Spleen (tissue), 11 donors: ENCODE results near the gene SLC8A1. TPM values are rescaled to one million over a fixed set of nuclear protein-coding genes. Genes with fewer than 3 reads are reported as not detected.
A peak's percentile ranks its signal among the peaks of the same experiment; 100 is the strongest.

Source experiments
- DNase-seq: peaks from one replicate; pipeline ENCODE4 v3.0.0-alpha.2; 2020
- H3K27ac ChIP-seq, 8 donors: fragments of 200-600 bp; sonication (generic) in 7 of 8; 1 replicate in 4 of 8; 2 replicates in 4 of 8; pipeline versions ENCODE4 v1.5.0 to v1.8.0; 2016 to 2021; ENCODE audit warnings: inconsistent platforms in 4 of 8, mild to moderate bottlenecking in 4 of 8, moderate library complexity in 1 of 8
- H3K27me3 ChIP-seq, 7 donors: fragments of 200-600 bp; sonication (generic) in 6 of 7; replicated peaks in 1 of 7; 1 replicate in 4 of 7; 2 replicates in 3 of 7; pipeline versions ENCODE4 v1.5.0 to v1.8.0; 2016 to 2021; ENCODE audit warnings: inconsistent platforms in 3 of 7, mild to moderate bottlenecking in 1 of 7
- H3K36me3 ChIP-seq, 6 donors: fragments of 200-600 bp; sonication (generic) in 5 of 6; 1 replicate in 4 of 6; 2 replicates in 2 of 6; pipeline versions ENCODE4 v1.5.0 to v1.8.0; 2016 to 2021; ENCODE audit warnings: inconsistent platforms in 2 of 6
- H3K4me1 ChIP-seq, 6 donors: fragments of 200-600 bp; sonication (generic) in 5 of 6; 1 replicate in 3 of 6; 2 replicates in 3 of 6; pipeline versions ENCODE4 v1.5.0 to v1.8.0; 2016 to 2021; ENCODE audit warnings: inconsistent platforms in 3 of 6
- H3K4me3 ChIP-seq, 8 donors: fragments of 200-600 bp; sonication (generic) in 7 of 8; 1 replicate in 4 of 8; 2 replicates in 4 of 8; pipeline versions ENCODE4 v1.5.0 to v1.8.0; 2016 to 2021; ENCODE audit warnings: inconsistent platforms in 4 of 8, mild to moderate bottlenecking in 4 of 8, moderate library complexity in 2 of 8
- H3K9me3 ChIP-seq, 8 donors: fragments of 200-600 bp; sonication (generic) in 7 of 8; 1 replicate in 4 of 8; 2 replicates in 4 of 8; pipeline versions ENCODE4 v1.5.0 to v1.8.0; 2016 to 2021; ENCODE audit warnings: inconsistent platforms in 4 of 8
- POLR2A ChIP-seq, 3 donors: fragments of 450-650 bp; IDR thresholded peaks; one replicate each; pipeline ENCODE4 v1.5.1; 2017; ENCODE audit warnings: antibody characterized with exemption in 3 of 3, mild to moderate bottlenecking in 1 of 3
- POLR2AphosphoS5 ChIP-seq, 3 donors: sonication (generic); formaldehyde crosslinking; IDR thresholded peaks; one replicate each; pipeline ENCODE4 v1.5.1; 2017; ENCODE audit warnings: antibody characterized with exemption in 3 of 3
- WGBS, 5 donors: extraction: QIAGEN DNeasy Blood & Tissue Kit in 3 of 5; methylation state at CpG; one replicate each; pipeline versions ENCODE4 v1.1.5 to v1.1.7; 2013 to 2018; 5-methylcytosine and 5-hydroxymethylcytosine counted together
- intact Hi-C: fragments of 100-400 bp; cut with DNase I; formaldehyde crosslinking; loops from one replicate; pipeline ENCODE4 v1.15.0; 2023; ENCODE audit warnings: low total_unique reads
- polyA plus RNA-seq, 3 donors: library from polyadenylated mRNA; stranded (reverse); fragments of 200-250 nt; gene quantifications; one replicate each; pipeline ENCODE4 v1.2.1, GENCODE V29; 2013
- total RNA-seq, 7 donors: library from RNA; depleted of rRNA in 3 of 7; stranded (reverse); fragments of >200 nt in 3 of 7; fragmentation: NEBNext Ultra II Directional in 4 of 7; extraction: Animal tissue kit (Norgen Biotek cat#: 25700) in 4 of 7; gene quantifications; one replicate each; pipeline versions ENCODE4 v1.1.0 to v1.2.1, GENCODE V29; 2016 to 2021
- TF ChIP-seq, protein P1 (sequence below), 11 experiments: fragments of 200-600 bp in 7 of 11; fragments of 450-650 bp in 4 of 11; sonication (generic) in 4 of 11; IDR thresholded peaks in 8 of 11; conservative IDR thresholded peaks in 3 of 11; 1 replicate in 7 of 11; 2 replicates in 4 of 11; pipeline versions ENCODE4 v1.4.0 to v1.8.0; 2016 to 2021; ENCODE audit warnings: antibody characterized with exemption in 11 of 11, inconsistent platforms in 4 of 11, mild to moderate bottlenecking in 1 of 11
- donor health status: healthy with polysubstance abuse.
- donor health status: DM: no; HTN: no; CAD: no; lungs with moderate emphysema.
- donor health status: DM: no; HTN: no; CAD: no.
- donor health status: Bipolar disorder and iron deficiency.
- donor health status: healthy.
- donor health status: DM: no; HTN: no; CAD: no.
- donor health status: DM: yes; HTN: yes; CAD: no.

SLC8A1 gene
- total and polyA plus RNA-seq, 10 donors: 0.36 to 86.0 (median 58.3) TPM

DNA sequence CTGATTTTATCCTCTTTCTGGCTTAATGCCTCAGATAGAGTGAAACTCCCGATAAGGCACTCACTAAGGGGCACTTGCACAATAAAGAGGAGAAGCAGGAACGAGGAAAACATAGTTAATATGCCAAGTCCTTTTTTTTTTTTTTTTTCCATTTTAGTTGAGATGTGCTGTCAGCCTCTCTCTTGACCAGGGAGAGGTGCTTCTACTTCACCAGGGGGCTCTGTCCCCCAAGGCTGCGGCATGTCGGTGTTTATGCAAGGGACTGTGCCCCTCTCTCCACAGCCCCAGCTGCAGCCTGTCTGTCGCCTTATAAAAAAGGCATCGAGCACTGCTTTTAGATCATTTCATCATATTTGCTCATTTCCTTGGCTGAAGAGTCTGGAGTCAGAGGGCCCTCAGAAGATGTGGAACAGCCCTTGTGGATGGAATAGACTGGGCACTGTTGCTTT lies 178.1 kb downstream of the SLC8A1 start:
- Histone ChIP-seq H3K4me3 (no peak overlapping the region), H3K4me1 (peaks cover 0 to 4% (median 0%) of the 10 kb centered on the region in 6 donors), H3K27me3 (no peaks in the 10 kb centered on the region), H3K36me3 (no peaks in the 10 kb centered on the region), H3K27ac (peak overlapping the region in 5 of 8 donors; percentile 7 to 58 (median 40)), H3K9me3 (no peaks in the 10 kb centered on the region)
- no peak for TF ChIP-seq POLR2A (IDR thresholded peaks at IDR 0.05)
- TF ChIP-seq, protein P1, sequence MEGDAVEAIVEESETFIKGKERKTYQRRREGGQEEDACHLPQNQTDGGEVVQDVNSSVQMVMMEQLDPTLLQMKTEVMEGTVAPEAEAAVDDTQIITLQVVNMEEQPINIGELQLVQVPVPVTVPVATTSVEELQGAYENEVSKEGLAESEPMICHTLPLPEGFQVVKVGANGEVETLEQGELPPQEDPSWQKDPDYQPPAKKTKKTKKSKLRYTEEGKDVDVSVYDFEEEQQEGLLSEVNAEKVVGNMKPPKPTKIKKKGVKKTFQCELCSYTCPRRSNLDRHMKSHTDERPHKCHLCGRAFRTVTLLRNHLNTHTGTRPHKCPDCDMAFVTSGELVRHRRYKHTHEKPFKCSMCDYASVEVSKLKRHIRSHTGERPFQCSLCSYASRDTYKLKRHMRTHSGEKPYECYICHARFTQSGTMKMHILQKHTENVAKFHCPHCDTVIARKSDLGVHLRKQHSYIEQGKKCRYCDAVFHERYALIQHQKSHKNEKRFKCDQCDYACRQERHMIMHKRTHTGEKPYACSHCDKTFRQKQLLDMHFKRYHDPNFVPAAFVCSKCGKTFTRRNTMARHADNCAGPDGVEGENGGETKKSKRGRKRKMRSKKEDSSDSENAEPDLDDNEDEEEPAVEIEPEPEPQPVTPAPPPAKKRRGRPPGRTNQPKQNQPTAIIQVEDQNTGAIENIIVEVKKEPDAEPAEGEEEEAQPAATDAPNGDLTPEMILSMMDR (IDR thresholded peaks at IDR 0.05 in 8 of 11, conservative IDR thresholded peaks at IDR 0.05 in 3 of 11): no peak
- TF ChIP-seq POLR2AphosphoS5 (IDR thresholded peaks at IDR 0.05): no peak
- DNase-seq: no peak
- intact Hi-C loops: no loop called here
- 65 to 82% (median 76%) methylated on average over 6 of the region's 6 CpGs for WGBS, 5 donors

DNA sequence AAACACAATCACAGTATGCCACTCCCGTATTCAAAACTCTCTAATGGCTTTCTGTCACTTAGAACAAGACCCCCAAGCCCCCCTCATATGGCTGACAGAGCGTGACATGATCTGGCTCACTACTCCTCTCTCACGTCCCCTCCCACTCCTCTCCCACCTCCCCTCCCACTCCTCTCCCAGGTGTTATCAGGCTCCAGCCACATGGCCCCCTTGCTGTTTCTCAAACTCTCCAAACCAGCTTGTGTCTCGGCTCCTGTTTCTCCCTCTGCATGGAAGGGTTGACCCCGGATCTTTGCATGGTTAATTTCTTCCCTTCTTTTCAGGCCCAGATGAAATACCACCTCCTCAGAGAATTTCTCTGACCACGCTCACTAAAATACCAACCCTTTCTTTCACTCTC lies 180.8 kb downstream of the SLC8A1 start:
- H3K36me3 ChIP-seq: no peaks in the 10 kb centered on the region
- no peaks in the 10 kb centered on the region for H3K27me3 ChIP-seq
- no peaks in the 10 kb centered on the region for H3K4me1 ChIP-seq
- DNase-seq: no peak
- no peak overlapping the region for H3K4me3 ChIP-seq
- no peaks in the 10 kb centered on the region for H3K9me3 ChIP-seq
- H3K27ac ChIP-seq: no peak overlapping the region
- no peak for TF ChIP-seq POLR2AphosphoS5 (IDR thresholded peaks at IDR 0.05)
- TF ChIP-seq, protein P1 (IDR thresholded peaks at IDR 0.05 in 8 of 11, conservative IDR thresholded peaks at IDR 0.05 in 3 of 11): no peak
- TF ChIP-seq POLR2A (IDR thresholded peaks at IDR 0.05): no peak
- intact Hi-C loops: no loop called here
- WGBS, 5 donors: 67 to 83% (median 77%) methylated on average over 6 of the region's 6 CpGs

DNA sequence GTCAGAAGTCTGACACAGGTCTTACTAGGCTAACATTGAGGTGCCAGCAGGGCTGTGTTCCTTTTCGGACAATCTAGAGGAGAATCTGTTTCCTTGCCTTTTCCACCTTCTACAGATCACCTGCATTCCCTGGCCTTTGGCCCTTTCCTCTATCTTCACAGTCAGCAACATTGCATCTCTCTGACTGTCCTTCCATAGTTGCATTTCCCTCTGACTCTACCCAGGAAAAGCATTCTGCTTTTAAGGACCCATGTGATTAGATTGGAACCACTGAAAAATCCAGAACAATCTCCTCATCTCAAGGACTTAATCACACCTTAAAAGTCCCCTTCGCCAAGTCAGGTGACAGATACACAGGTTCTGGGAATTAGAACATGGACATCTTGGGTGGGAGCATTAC lies 181.5 kb downstream of the SLC8A1 start:
- H3K4me3 ChIP-seq: no peak overlapping the region
- H3K9me3 ChIP-seq: no peaks in the 10 kb centered on the region
- DNase-seq: no peak
- no peaks in the 10 kb centered on the region for H3K27me3 ChIP-seq
- intact Hi-C loops: no loop called here
- no peak overlapping the region for H3K27ac ChIP-seq
- 84 to 98% (median 89%) methylated on average over 2 of the region's 2 CpGs for WGBS, 5 donors
- H3K4me1 ChIP-seq: no peaks in the 10 kb centered on the region
- no peaks in the 10 kb centered on the region for H3K36me3 ChIP-seq
- TF ChIP-seq POLR2A (IDR thresholded peaks at IDR 0.05): no peak
- TF ChIP-seq, protein P1 (IDR thresholded peaks at IDR 0.05 in 8 of 11, conservative IDR thresholded peaks at IDR 0.05 in 3 of 11): no peak
- no peak for TF ChIP-seq POLR2AphosphoS5 (IDR thresholded peaks at IDR 0.05)

DNA sequence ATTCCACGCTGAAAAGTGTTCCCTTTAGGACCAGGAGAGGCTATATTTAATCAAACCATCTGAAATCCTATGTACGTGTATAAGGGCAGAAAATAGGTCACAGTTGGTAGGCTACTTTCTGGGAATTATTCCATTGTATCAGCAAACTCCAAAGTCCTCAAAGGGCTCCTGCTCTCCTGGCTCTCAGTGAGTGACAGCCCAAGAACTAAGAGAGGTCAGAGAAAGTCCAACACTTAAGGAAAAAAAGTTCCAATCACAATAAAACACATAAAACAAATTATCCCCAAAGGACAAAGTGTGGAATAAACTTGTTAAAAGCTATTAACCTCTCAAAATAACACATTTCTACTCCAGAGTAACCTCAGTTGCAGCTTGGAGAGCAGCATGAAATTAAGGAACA lies 183.3 kb downstream of the SLC8A1 start:
- H3K4me3 ChIP-seq: no peak overlapping the region
- intact Hi-C loops: no loop called here
- H3K36me3 ChIP-seq: no peaks in the 10 kb centered on the region
- TF ChIP-seq, protein P1 (IDR thresholded peaks at IDR 0.05 in 8 of 11, conservative IDR thresholded peaks at IDR 0.05 in 3 of 11): no peak
- TF ChIP-seq POLR2AphosphoS5 (IDR thresholded peaks at IDR 0.05) (no peak), POLR2A (IDR thresholded peaks at IDR 0.05) (no peak)
- H3K27ac ChIP-seq: no peak overlapping the region
- H3K27me3 ChIP-seq: no peaks in the 10 kb centered on the region
- no peaks in the 10 kb centered on the region for H3K4me1 ChIP-seq
- no peak for DNase-seq
- 75 to 84% (median 83%) methylated on average over 2 of the region's 2 CpGs for WGBS, 5 donors
- no peaks in the 10 kb centered on the region for H3K9me3 ChIP-seq
